Liver (tissue), 9 donors: ENCODE results near the gene LRRC75B. TPM values are rescaled to one million over a fixed set of nuclear protein-coding genes. Genes with fewer than 3 reads are reported as not detected.
"Not testable (repeated sequence)": the region's sequence is repeated elsewhere in the genome, so short reads cannot be mapped to it uniquely, and the experiment has no call there.

ENCODE experiments used
- DNase-seq: peaks from one replicate; pipeline ENCODE4 v3.0.0-alpha.2; 2017; ENCODE audit warnings: low spot score
- H3K27ac ChIP-seq, 2 donors: one replicate each; pipeline ENCODE4 v1.7.0; 2013; ENCODE audit warnings: inconsistent platforms in 2 of 2, low read length in 2 of 2, control low read depth in 1 of 2, low read depth in 1 of 2, mild to moderate bottlenecking in 1 of 2
- H3K27me3 ChIP-seq, 4 donors: one replicate each; pipeline versions ENCODE4 v1.6.1 to v1.7.0; 2013; ENCODE audit warnings: low read length in 3 of 4, inconsistent platforms in 1 of 4, mild to moderate bottlenecking in 1 of 4, moderate library complexity in 1 of 4; ENCODE audit not compliant: control insufficient read depth in 4 of 4, insufficient read depth in 4 of 4
- H3K36me3 ChIP-seq, 4 donors: one replicate each; pipeline versions ENCODE4 v1.6.1 to v1.7.0; 2013; ENCODE audit warnings: low read length in 3 of 4, mild to moderate bottlenecking in 3 of 4, low read depth in 1 of 4, moderate library complexity in 1 of 4; ENCODE audit not compliant: control insufficient read depth in 4 of 4, insufficient read depth in 3 of 4
- H3K4me1 ChIP-seq, 4 donors: one replicate each; pipeline versions ENCODE4 v1.6.1 to v1.7.0; 2013; ENCODE audit warnings: low read length in 3 of 4, mild to moderate bottlenecking in 3 of 4, moderate library complexity in 1 of 4; ENCODE audit not compliant: control insufficient read depth in 4 of 4, insufficient read depth in 4 of 4
- H3K4me3 ChIP-seq, 3 donors: one replicate each; pipeline versions ENCODE4 v1.6.1 to v1.7.0; 2013; ENCODE audit warnings: low read length in 3 of 3, control low read depth in 1 of 3, low read depth in 1 of 3, mild to moderate bottlenecking in 1 of 3
- H3K9ac ChIP-seq, 2 donors: one replicate each; pipeline ENCODE4 v1.7.0; 2013; ENCODE audit warnings: low read length in 2 of 2, mild to moderate bottlenecking in 2 of 2, moderate library complexity in 2 of 2, control low read depth in 1 of 2, low read depth in 1 of 2
- H3K9me3 ChIP-seq, 4 donors: one replicate each; pipeline versions ENCODE4 v1.6.1 to v1.7.0; 2013; ENCODE audit warnings: low read length in 3 of 4; ENCODE audit not compliant: control insufficient read depth in 4 of 4
- EGR1 ChIP-seq, 2 donors: IDR thresholded peaks; 2 replicates each; pipeline ENCODE4 v1.6.1; 2016 to 2018; ENCODE audit warnings: antibody characterized with exemption in 2 of 2, low read depth in 2 of 2
- FOXA2 ChIP-seq: IDR thresholded peaks from 2 replicates; pipeline ENCODE4 v1.6.1; 2016; ENCODE audit warnings: antibody characterized with exemption
- GABPA ChIP-seq, 2 donors: IDR thresholded peaks in 1 of 2; conservative IDR thresholded peaks in 1 of 2; 2 replicates each; pipeline ENCODE4 v1.6.1; 2016; ENCODE audit warnings: antibody characterized with exemption in 2 of 2, mild to moderate bottlenecking in 1 of 2, moderate library complexity in 1 of 2
- HNF4A ChIP-seq, 2 donors: conservative IDR thresholded peaks; 2 replicates each; pipeline ENCODE4 v1.6.1; 2016; ENCODE audit warnings: antibody characterized with exemption in 2 of 2, mild to moderate bottlenecking in 2 of 2
- HNF4G ChIP-seq: IDR thresholded peaks from 2 replicates; pipeline ENCODE4 v1.6.1; 2016; ENCODE audit warnings: antibody characterized with exemption
- JUND ChIP-seq, 2 donors: IDR thresholded peaks; 2 replicates each; pipeline ENCODE4 v1.6.1; 2016; ENCODE audit warnings: antibody characterized with exemption in 2 of 2
- NR2F2 ChIP-seq: IDR thresholded peaks from 2 replicates; pipeline ENCODE4 v1.6.1; 2016; ENCODE audit warnings: antibody characterized with exemption
- RAD21 ChIP-seq, 2 donors: IDR thresholded peaks; 2 replicates each; pipeline ENCODE4 v1.6.1; 2016; ENCODE audit warnings: antibody characterized with exemption in 2 of 2, mild to moderate bottlenecking in 2 of 2
- RXRA ChIP-seq, 2 donors: IDR thresholded peaks; 2 replicates each; pipeline ENCODE4 v1.6.1; 2017 to 2018; ENCODE audit warnings: antibody characterized with exemption in 2 of 2, mild to moderate bottlenecking in 1 of 2
- SP1 ChIP-seq: IDR thresholded peaks from 2 replicates; pipeline ENCODE4 v1.6.1; 2018; ENCODE audit warnings: antibody characterized with exemption, mild to moderate bottlenecking
- TAF1 ChIP-seq: conservative IDR thresholded peaks from 2 replicates; pipeline ENCODE4 v1.6.1; 2016; ENCODE audit warnings: antibody characterized with exemption, mild to moderate bottlenecking
- YY1 ChIP-seq: IDR thresholded peaks from 2 replicates; pipeline ENCODE4 v1.6.1; 2016; ENCODE audit warnings: antibody characterized with exemption, mild to moderate bottlenecking
- WGBS: extraction: QIAGEN DNeasy Blood & Tissue Kit; methylation state at CpG from one replicate; pipeline ENCODE4 v1.1.7; 2013; 5-methylcytosine and 5-hydroxymethylcytosine counted together
- polyA plus RNA-seq, 2 donors: library from polyadenylated mRNA; stranded (reverse) in 1 of 2; unstranded in 1 of 2; fragments of 200-250 nt in 1 of 2; fragments of >200 nt in 1 of 2; fragmentation: Nextera tagmentation in 1 of 2; extraction: Ambion mirVana in 1 of 2; gene quantifications; one replicate each; pipeline versions ENCODE4 v1.2.1 to v1.2.3, GENCODE V29; 2013 to 2015
- total RNA-seq, 2 donors: library from RNA; depleted of rRNA; stranded (reverse); fragments of >200 nt; gene quantifications; one replicate each; pipeline ENCODE4 v1.2.3, GENCODE V29; 2014
- TF ChIP-seq, protein P1 (sequence below): fragments of 150-350 bp; IDR thresholded peaks from 2 replicates; pipeline ENCODE4 v1.5.1; 2017; ENCODE audit warnings: improper control_type of control experiment, low read depth, low read length; ENCODE audit not compliant: missing input control
- TF ChIP-seq, protein P2 (sequence below): IDR thresholded peaks from 2 replicates; pipeline ENCODE4 v1.6.1; 2016; ENCODE audit warnings: antibody characterized with exemption
- TF ChIP-seq, protein P3 (sequence below): IDR thresholded peaks from 2 replicates; pipeline ENCODE4 v1.6.1; 2016; ENCODE audit warnings: antibody characterized with exemption
- TF ChIP-seq, protein P4 (sequence below): IDR thresholded peaks from 2 replicates; pipeline ENCODE4 v1.6.1; 2016; ENCODE audit warnings: antibody characterized with exemption
- donor health status: healthy.
- donor health status: healthy.
- donor health status: healthy.
- donor health status: healthy.
- donor health status: healthy.

The LRRC75B gene
- total and polyA plus RNA-seq, 4 donors, result 7.8 to 14.3 (median 9.4) TPM

DNA sequence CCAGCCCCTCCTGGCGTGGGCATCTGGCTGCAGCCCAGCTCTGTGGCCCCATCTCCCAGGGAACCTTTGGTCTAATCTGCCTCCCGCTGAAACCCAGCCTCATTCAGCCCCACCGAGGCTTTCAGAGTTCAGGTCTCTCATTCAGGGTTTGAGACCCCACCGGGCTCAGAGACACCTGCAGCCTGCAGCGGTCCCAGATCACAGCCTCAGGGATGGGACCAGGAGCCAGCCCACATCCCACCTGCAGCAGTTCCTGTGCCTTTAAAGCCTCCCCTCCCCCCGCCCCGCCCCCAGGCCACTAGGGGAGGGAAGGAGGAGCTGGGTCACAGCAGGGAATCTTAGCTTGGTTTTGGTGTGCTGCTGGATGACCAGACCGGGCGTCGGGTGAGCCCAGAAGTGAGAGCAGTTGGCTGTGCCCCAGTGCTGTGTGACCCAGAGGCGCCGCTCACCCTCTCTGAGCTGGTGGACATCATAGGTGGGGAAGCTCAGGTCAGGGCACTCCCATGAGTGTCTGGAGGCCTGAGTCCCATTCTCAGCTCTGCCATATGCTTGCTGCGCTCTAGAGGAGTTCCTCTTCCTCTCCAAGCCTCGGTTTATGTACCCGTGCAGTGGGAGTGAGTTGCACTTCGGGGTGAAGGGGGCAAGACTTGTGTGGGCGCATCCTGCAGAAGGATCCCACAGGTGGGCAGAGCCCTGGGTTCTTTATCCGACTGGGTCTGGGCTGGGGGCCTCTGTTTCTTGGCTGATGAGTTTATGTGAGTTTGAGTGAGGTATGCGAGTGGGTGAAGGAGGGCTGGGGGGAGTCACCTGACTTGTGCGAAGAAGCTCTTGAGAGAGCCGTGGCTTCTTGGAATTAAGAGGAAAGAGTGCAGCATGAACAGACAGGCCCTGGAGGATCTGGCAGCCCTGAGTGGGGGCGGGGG lies 10.2 kb upstream of the LRRC75B start, which contains the start of gene GGT1:
Gene GGT1, plus strand, starts transcription at position 347 of the 923 bp plus-strand sequence. CDS start 7,889 bp downstream, outside the sequence.
- H3K27ac ChIP-seq, result peak within 1 kb of the TSS; percentile 57 to 77
- peak within 1 kb of the TSS in 1 of 2 donors; percentile 59 for H3K9ac ChIP-seq
- WGBS, result 49% methylated on average over 21 of the region's 22 CpGs
- TF ChIP-seq HNF4A (conservative IDR thresholded peaks at IDR 0.05) (peak in 1 of 2 donors; percentile 10), RXRA (IDR thresholded peaks at IDR 0.05) (peak in 1 of 2 donors; percentile 12)
- DNase-seq, H3K9me3 ChIP-seq, H3K36me3 ChIP-seq, H3K27me3 ChIP-seq: not testable (repeated sequence)
- peak within 1 kb of the TSS in 2 of 3 donors; percentile 45 to 46 for H3K4me3 ChIP-seq
- peaks cover 13 to 33% (median 25%) of the 10 kb centered on the region in 4 donors for H3K4me1 ChIP-seq

DNA sequence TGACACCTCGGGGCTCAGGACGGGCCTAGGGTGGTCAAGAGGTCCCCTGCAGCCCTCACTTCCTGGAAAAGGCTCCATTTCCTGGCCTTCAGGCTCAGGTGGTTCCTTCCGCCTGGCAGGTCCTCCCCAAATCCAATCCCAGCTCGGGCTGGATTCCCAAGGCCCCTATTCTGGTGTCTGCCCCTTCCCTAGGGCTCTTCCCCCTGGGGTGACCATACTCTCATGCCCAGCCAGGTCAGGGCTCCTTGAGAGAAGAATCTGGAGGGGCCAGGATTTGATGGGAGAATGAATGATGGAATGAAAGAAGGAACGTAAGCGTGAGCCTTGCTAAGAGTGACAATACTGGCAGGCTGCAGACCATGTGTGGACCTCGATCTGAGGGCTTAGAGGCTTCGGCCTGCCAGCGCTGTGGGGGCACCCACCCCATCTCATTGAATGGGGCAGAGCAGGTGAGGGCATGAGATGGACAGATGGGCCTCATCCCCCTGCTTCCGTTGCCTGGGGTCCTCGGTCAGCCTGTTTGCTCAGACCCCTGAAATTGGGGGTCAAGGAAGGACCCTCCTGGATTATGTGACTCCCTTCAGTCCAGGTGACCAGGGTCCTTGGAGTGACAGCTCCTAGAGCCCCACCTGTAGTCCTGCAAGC lies 9.4 kb upstream of the LRRC75B start:
- 55% methylated on average over 11 of the region's 11 CpGs for WGBS
- not testable (repeated sequence) for H3K36me3 ChIP-seq

DNA sequence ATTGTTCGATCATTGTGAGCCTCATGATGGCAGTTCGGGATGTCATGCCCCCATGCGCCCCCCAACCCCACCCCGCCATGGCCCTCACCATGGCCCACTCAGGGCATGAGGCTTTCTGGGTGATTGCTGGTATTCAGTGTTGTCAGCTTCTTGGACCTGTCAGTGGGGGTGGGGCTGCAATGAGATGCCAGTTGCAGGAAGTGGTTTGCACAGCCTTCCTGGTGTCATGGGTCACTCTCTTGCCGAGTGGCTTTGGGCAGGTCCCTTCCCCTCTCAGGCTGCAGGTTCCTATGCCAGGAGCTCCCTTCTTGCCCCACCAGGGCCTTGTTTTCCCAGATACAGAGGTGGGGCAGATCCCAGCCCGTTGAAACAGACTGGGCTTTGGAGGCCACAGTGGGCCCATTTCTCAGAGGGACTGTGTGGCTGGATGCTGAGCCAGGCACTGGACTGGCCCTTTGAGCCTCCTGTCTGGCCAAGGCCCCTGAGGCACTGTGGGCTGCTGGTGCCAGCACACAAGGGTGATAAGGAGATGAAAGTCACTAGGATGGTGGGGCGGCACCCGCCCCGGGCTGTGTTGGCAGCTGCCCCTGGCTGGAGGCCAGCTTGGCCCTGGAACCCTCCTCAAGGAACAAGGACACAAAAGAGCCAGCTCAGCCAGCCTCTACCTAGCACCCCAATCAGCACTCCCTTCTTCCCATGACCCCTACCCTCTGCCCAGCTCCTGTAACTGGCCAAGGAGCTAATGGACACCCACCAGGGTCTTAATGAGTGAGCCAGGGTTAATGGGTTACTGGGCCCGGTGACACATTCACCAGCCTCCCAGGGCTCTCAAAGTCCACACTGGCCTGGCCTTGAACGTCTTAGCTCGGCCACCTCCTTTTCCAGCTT lies 8.6 kb upstream of the LRRC75B start:
- Histone ChIP-seq H3K36me3 (no peaks in the 10 kb centered on the region), H3K9ac (no peak overlapping the region), H3K27ac (peak overlapping the region; percentile 48 to 77), H3K27me3 (no peaks in the 10 kb centered on the region), H3K4me1 (peaks cover 13 to 27% (median 22%) of the 10 kb centered on the region in 4 donors), H3K4me3 (no peak overlapping the region), H3K9me3 (no peaks in the 10 kb centered on the region)
- DNase-seq, result no peak
- WGBS, result 46% methylated on average over 12 of the region's 12 CpGs
- no peak for TF ChIP-seq EGR1 (IDR thresholded peaks at IDR 0.05; ENCODE audit: low read depth in 2 of 2)
- TF ChIP-seq NR2F2, result peak; percentile 41
- TF ChIP-seq HNF4A (conservative IDR thresholded peaks at IDR 0.05), result peak; percentile 45 to 67
- TF ChIP-seq, protein P1, sequence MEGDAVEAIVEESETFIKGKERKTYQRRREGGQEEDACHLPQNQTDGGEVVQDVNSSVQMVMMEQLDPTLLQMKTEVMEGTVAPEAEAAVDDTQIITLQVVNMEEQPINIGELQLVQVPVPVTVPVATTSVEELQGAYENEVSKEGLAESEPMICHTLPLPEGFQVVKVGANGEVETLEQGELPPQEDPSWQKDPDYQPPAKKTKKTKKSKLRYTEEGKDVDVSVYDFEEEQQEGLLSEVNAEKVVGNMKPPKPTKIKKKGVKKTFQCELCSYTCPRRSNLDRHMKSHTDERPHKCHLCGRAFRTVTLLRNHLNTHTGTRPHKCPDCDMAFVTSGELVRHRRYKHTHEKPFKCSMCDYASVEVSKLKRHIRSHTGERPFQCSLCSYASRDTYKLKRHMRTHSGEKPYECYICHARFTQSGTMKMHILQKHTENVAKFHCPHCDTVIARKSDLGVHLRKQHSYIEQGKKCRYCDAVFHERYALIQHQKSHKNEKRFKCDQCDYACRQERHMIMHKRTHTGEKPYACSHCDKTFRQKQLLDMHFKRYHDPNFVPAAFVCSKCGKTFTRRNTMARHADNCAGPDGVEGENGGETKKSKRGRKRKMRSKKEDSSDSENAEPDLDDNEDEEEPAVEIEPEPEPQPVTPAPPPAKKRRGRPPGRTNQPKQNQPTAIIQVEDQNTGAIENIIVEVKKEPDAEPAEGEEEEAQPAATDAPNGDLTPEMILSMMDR, result no peak
- TF ChIP-seq, protein P2, sequence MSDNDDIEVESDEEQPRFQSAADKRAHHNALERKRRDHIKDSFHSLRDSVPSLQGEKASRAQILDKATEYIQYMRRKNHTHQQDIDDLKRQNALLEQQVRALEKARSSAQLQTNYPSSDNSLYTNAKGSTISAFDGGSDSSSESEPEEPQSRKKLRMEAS, result no peak
- peak; percentile 48 for TF ChIP-seq SP1
- peak; percentile 82 for TF ChIP-seq TAF1
- no peak for TF ChIP-seq HNF4G
- TF ChIP-seq JUND (IDR thresholded peaks at IDR 0.05), result peak in 1 of 2 donors; percentile 45
- TF ChIP-seq, protein P3, sequence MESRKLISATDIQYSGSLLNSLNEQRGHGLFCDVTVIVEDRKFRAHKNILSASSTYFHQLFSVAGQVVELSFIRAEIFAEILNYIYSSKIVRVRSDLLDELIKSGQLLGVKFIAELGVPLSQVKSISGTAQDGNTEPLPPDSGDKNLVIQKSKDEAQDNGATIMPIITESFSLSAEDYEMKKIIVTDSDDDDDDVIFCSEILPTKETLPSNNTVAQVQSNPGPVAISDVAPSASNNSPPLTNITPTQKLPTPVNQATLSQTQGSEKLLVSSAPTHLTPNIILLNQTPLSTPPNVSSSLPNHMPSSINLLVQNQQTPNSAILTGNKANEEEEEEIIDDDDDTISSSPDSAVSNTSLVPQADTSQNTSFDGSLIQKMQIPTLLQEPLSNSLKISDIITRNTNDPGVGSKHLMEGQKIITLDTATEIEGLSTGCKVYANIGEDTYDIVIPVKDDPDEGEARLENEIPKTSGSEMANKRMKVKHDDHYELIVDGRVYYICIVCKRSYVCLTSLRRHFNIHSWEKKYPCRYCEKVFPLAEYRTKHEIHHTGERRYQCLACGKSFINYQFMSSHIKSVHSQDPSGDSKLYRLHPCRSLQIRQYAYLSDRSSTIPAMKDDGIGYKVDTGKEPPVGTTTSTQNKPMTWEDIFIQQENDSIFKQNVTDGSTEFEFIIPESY, result no peak
- no peak for TF ChIP-seq GABPA (IDR thresholded peaks at IDR 0.05 in 1 of 2, conservative IDR thresholded peaks at IDR 0.05 in 1 of 2)
- TF ChIP-seq RAD21 (IDR thresholded peaks at IDR 0.05), result peak; percentile 14 to 42
- no peak for TF ChIP-seq YY1
- TF ChIP-seq, protein P4, sequence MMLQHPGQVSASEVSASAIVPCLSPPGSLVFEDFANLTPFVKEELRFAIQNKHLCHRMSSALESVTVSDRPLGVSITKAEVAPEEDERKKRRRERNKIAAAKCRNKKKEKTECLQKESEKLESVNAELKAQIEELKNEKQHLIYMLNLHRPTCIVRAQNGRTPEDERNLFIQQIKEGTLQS, result no peak
- TF ChIP-seq FOXA2, result no peak

More for the DNA sequence above, 9.4 kb upstream of the LRRC75B start:
- H3K27me3 ChIP-seq, DNase-seq, H3K4me3 ChIP-seq, H3K9me3 ChIP-seq, H3K9ac ChIP-seq: not testable (repeated sequence)
- Histone ChIP-seq H3K4me1 (peaks cover 13 to 29% (median 22%) of the 10 kb centered on the region in 4 donors), H3K27ac (peak overlapping the region; percentile 48 to 77)
- TF ChIP-seq SP1 (peak; percentile 5), HNF4A (conservative IDR thresholded peaks at IDR 0.05) (peak in 1 of 2 donors; percentile 22)
